Activated CD8-positive, alpha-beta memory T cell treated with anti-CD3 and anti-CD28 coated beads, Interleukin-2, amount 50 U/mL, for 4 hours (primary cell): ENCODE measurements around the gene ANAPC15.
"Not testable (repeated sequence)": the region's sequence is repeated elsewhere in the genome, so short reads cannot be mapped to it uniquely, and the experiment has no call there.

Source experiments
- DNase-seq: peaks from one replicate; pipeline ENCODE4 v3.0.0-alpha.2; 2020

The ANAPC15 gene

GRCh38 chr11:72112143-72112977 lies at the start of gene ANAPC15:
ANAPC15 (minus strand) TSS chr11:72112695; CDS start chr11:72111276, 1,419 bp downstream.
- DNase-seq = peak; percentile 99

- DNase-seq = no peak
Observed at GRCh38 chr11:72160319-72160718, 47.8 kb upstream of the ANAPC15 start.

- DNase-seq = no peak
Observed at GRCh38 chr11:72157131-72157530, 44.6 kb upstream of the ANAPC15 start.

DNA sequence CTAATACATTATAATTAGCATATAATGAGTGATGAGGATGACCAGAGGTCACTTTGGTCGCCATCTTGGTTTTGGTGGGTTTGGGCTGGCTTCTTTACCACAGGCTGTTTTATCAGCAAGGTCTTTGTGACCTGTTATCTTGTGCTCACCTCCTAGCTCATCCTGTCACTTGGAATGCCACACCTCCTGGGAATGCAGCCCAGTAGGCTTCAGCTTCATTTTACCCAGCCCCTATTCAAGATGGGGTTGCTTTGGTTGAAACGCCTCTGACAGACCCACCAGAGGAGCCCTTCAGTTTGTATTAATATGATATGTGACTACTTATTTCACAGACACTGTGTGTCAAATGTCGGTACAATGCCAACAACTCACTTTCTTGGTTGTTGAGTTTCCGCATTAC lies 43.3 kb upstream of the ANAPC15 start:
- DNase-seq = no peak

GRCh38 chr11:72154816-72155215 lies 42.3 kb upstream of the ANAPC15 start:
- no peak for DNase-seq

DNA sequence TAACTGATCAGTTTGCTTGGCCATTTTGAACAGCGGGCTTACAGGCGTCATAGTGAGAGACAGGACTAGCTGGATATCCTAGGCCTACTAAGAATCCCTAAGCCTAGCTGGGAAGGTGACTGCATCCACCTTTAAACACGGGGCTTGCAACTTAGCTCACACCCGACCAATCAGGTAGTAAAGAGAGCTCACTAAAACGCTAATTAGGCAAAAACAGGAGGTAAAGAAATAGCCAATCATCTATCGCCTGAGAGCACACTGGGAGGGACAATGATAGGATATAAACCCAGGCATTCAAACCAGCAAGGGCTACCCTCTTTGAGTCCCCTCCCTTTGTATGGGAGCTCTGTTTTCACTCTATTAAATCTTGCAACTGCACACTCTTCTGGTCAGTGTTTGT lies 41.4 kb upstream of the ANAPC15 start:
- DNase-seq = not testable (repeated sequence)

DNA sequence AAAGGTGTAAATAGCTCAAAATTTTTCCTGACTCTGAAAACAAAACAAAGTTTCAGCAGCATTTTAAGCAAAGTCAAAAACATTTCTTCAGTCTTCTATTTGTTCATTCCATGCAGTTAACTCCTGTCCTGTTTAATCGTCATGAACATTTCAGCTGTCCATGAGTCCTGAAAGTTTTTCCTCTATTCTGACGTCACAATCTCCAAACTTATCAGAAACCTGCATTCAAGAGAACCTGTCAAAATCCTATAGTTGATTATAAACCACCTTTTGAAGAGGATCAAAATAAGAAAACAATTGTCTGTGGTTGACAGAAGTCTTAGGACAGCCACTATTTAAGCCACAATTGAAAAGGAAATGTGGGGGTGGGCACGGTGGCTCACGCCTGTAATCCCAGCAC lies 38.4 kb upstream of the ANAPC15 start:
- DNase-seq = no peak

- DNase-seq = no peak
Observed at GRCh38 chr11:72146625-72147024, 34.1 kb upstream of the ANAPC15 start.

- DNase-seq = no peak
Observed at GRCh38 chr11:72144807-72145565, 32.5 kb upstream of the ANAPC15 start.

DNA sequence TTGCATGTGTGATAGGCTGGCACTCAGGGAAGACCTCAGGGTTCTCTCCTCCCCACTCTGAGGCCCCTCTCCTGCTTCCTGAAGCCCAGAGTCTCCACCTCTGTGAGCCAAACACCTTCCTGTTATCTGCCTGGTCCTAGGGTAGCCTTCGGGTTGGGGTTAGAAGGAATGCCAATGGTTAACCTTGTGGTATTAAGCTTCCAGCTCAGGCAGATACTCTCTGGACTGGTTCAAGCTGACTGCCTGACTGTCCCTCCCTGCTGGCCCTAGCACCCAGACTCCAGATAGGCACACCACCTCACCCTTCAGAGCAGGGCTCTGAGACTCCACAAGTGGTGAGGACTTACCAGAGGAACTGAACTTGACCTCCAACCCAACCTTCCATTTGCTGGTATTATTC lies 30.0 kb upstream of the ANAPC15 start:
- not testable (repeated sequence) for DNase-seq

DNA sequence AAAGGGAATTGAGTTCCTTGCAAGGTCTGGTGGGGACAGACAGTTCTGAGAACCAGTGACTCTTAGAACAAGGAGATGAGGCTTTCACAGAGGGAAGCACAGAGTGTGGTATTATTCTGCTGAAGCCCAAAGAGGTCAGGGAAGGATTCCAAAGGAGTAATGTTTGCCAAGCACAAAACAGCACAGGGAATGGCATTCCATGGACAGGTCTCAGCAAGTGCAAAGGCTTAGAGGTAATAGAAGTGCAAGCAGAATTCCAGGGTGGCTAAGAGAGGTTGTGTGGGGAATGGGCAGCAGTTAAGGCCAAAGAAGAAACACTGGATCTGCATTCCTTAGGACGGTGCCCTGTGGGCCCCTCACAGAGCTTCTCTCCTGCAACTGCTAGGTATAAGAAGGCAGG lies 29.6 kb upstream of the ANAPC15 start:
- DNase-seq = not testable (repeated sequence)

GRCh38 chr11:72141066-72141465 lies 28.6 kb upstream of the ANAPC15 start:
- no peak for DNase-seq

GRCh38 chr11:72140661-72141060 lies 28.2 kb upstream of the ANAPC15 start:
- no peak for DNase-seq

GRCh38 chr11:72139500-72139899 lies 27.0 kb upstream of the ANAPC15 start:
- no peak for DNase-seq

DNA sequence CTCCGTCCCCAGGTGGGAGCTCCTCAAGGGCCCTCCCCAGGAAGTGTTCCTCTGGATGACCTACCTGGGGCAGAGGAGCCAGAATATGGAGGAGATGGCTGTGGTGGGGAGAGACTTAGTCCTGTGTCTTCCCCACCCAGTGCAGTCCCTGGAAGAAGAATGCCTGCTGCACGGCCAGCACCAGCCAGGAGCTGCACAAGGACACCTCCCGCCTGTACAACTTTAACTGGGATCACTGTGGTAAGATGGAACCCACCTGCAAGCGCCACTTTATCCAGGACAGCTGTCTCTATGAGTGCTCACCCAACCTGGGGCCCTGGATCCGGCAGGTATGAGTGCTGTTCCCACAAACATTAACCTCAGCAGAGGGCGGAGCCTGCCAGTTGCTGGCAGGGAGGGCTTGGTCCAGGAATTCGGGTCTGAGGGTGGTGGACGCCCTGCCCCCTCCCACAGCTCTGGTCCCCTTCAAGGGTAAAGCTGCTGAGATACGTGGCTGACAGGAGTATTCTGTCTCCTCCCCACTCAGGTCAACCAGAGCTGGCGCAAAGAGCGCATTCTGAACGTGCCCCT lies 26.4 kb upstream of the ANAPC15 start:
- DNase-seq = no peak

DNA sequence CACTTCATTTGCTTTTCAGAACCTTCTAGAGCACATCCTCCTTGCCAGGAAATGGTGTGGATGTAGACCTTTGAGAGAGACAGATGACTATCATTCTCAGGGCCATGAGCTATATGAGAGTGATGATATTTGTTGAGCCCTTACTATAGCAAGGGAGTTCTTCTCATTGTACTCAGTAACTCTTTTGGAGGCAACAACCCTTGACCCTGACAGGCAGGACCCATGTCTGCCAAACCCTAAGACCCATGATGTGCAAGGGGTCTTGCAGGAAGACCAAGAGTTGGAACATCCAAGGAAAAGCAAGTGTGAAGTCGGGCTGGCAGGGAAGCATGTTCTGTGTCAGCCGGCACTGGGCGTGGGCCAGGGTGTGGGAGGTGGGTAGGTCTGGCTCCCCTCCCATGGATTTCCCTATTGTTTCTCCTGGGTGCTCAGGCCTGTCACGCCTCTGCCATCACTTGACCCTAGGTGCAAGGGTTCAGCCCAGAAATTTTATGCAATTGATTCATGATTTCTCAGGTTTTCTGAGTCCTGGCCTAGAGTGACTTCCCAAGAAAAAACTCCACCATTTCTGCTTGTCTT lies 24.3 kb upstream of the ANAPC15 start:
- no peak for DNase-seq

DNA sequence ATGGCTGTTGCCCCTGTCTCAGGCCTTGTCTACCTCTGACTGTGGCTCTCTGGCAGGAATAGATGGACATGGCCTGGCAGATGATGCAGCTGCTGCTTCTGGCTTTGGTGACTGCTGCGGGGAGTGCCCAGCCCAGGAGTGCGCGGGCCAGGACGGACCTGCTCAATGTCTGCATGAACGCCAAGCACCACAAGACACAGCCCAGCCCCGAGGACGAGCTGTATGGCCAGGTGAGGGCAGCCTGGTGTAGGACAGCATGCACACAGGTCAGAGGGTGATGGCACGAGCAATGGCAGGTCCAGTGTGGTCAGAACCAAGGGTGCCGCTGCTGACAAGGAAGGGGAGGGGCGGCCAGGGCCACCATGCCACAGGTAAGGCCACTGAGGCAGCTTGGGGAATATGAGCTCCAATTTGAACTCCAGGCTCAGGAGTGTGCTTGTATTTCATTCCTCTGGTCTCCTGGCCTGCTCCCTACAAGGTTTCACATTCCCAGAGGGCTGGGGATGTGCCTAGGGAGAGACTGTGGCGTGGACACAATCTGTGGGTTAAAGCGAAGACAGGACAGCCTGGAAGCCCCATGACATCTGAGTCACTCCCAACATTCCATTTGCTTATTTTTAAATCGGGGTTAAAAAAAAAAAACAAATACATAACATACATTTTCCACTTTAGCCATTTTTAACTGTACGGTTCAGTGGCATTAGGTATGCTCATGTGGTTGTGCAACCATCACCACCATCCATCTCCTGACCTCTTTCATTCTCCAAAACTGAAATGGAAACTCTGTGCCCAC lies 23.6 kb upstream of the ANAPC15 start:
- DNase-seq = no peak

- DNase-seq = not testable (repeated sequence)
Observed at GRCh38 chr11:72135473-72135872, 23.0 kb upstream of the ANAPC15 start, which contains the start of gene FOLR3. FOLR3 (plus strand) TSS chr11:72135725; CDS start chr11:72135953, 228 bp downstream.

- DNase-seq = no peak
Observed at GRCh38 chr11:72132646-72133045, 20.2 kb upstream of the ANAPC15 start.

- DNase-seq = no peak
Observed at GRCh38 chr11:72129381-72129780, 16.9 kb upstream of the ANAPC15 start.

DNA sequence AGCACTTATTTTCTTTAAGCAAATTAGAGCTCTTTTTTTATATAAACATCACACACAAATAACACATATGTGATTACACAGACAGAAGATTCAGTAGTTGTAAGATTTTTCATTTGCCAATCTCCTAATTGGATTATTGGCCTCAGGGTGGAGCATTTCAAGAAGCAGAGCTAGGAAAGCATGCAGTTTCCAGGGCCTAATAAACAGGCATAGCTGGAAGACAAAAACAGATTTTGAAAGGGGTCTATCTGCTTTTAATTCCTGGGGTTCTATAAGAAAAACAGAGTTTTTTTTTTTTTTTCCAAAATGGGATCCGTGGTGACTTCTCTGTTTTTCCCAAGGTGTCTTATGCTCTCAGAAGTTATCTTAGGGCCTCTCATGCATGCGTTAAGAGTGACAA lies 15.4 kb upstream of the ANAPC15 start:
- DNase-seq = no peak

DNA sequence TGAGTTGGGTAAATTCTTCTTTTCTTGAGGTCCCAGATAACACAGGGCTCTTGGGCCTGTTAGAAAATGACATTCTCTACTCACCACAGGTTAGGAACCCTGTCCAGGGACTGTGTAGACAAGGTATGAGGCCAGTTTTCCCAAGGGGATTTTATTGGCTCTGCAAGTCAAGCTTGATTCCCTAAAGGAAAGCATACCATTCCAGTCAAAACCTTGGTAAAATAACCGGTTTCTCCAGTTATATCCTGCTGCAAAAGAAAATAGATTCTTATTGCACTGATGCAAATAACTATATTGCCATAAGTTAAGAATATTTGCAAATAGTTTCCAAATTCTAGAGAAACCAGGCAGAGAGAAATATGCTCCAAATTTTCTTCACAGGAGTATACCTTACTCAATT lies 13.5 kb upstream of the ANAPC15 start:
- DNase-seq = no peak
